COR-L47 (cell line): ENCODE measurements around the gene C7orf57.

ENCODE experiments used
- DNase-seq: peaks from one replicate; lab custom pipeline; 2025; lab: John Stamatoyannopoulos, UW

Gene C7orf57

GRCh38 chr7:48109848-48110663 lies 74.7 kb downstream of the C7orf57 start:
- DNase-seq, result peak; percentile 49

GRCh38 chr7:48110868-48111267 lies 75.5 kb downstream of the C7orf57 start:
- DNase-seq, result no peak
